B cell (primary cell): ENCODE measurements around the gene DECR2.

Experiments
- EZH2 ChIP-seq: IDR thresholded peaks from 2 replicates; pipeline ENCODE4 v1.6.1; 2012; ENCODE audit warnings: borderline replicate concordance, low read depth, mild to moderate bottlenecking, moderate library complexity, low read length; ENCODE audit not compliant: insufficient read depth, poor library complexity, severe bottlenecking
- TF ChIP-seq, protein P1 (sequence below): fragments of 200-600 bp; IDR thresholded peaks from one replicate; pipeline ENCODE4 v1.8.0; 2022; ENCODE audit warnings: antibody characterized with exemption, mild to moderate bottlenecking

DNA sequence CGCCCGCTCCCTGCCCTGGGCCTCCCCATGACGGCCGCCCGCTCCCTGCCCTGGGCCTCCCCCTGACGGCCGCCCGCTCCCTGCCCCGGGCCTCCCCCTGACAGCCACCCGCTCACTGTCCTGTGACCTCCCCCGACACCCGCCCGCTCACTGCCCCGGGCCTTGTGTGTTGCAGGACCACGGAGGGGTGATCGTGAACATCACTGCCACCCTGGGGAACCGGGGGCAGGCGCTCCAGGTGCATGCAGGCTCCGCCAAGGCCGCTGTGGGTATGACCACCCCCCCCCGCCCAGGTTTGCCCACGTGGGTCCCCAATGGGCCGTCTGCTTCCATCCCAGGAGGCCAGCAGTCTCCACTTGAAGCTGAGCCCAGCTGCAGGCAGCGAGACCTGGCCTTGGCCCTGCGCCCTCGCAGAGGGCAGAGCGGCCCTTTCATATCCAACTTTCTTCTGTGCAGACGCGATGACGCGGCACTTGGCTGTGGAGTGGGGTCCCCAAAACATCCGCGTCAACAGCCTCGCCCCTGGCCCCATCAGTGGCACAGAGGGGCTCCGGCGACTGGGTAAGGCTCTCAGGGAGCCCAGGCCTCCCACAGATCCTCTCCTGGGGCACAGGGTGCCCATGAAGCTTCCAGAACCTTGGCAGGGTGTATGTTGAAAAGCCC is 9.0 kb downstream of the DECR2 start:
- TF ChIP-seq, protein P1, sequence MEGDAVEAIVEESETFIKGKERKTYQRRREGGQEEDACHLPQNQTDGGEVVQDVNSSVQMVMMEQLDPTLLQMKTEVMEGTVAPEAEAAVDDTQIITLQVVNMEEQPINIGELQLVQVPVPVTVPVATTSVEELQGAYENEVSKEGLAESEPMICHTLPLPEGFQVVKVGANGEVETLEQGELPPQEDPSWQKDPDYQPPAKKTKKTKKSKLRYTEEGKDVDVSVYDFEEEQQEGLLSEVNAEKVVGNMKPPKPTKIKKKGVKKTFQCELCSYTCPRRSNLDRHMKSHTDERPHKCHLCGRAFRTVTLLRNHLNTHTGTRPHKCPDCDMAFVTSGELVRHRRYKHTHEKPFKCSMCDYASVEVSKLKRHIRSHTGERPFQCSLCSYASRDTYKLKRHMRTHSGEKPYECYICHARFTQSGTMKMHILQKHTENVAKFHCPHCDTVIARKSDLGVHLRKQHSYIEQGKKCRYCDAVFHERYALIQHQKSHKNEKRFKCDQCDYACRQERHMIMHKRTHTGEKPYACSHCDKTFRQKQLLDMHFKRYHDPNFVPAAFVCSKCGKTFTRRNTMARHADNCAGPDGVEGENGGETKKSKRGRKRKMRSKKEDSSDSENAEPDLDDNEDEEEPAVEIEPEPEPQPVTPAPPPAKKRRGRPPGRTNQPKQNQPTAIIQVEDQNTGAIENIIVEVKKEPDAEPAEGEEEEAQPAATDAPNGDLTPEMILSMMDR = no peak
- TF ChIP-seq EZH2 = no peak
